Natural killer cell (primary cell): ENCODE results near the gene RTF2. TPM values are rescaled to one million over a fixed set of nuclear protein-coding genes. Genes with fewer than 3 reads are reported as not detected.

Source experiments
- ATAC-seq, 3 donors: fragments of 150-1000 bp in 2 of 3; fragments of 200-7000 bp in 1 of 3; cut with Tn5 transposase; 1 replicate in 1 of 3; 2 replicates in 2 of 3; pipeline ENCODE4 v1.10.0; 2021; ENCODE audit warnings: mild to moderate bottlenecking in 2 of 3, moderate library complexity in 2 of 3
- DNase-seq, 2 donors: peaks; one replicate each; pipeline versions ENCODE4 v3.0.0 to v3.0.0-alpha.2; 2013 to 2021; ENCODE audit warnings: mixed read lengths in 1 of 2
- H3K27ac ChIP-seq: one replicate; pipeline ENCODE4 v1.5.1; 2013; ENCODE audit warnings: mild to moderate bottlenecking, low read length
- H3K27me3 ChIP-seq: one replicate; pipeline ENCODE4 v1.6.1; 2013; ENCODE audit warnings: low read length; ENCODE audit not compliant: control insufficient read depth, insufficient read depth
- H3K36me3 ChIP-seq: one replicate; pipeline ENCODE4 v1.6.1; 2013; ENCODE audit warnings: low read length; ENCODE audit not compliant: control insufficient read depth, insufficient read depth
- H3K4me1 ChIP-seq: one replicate; pipeline ENCODE4 v1.6.1; 2013; ENCODE audit warnings: low read length; ENCODE audit not compliant: control insufficient read depth, insufficient read depth
- H3K4me3 ChIP-seq: one replicate; pipeline ENCODE4 v1.5.1; 2013; ENCODE audit warnings: low read length
- H3K9me3 ChIP-seq: one replicate; pipeline ENCODE4 v1.6.1; 2013; ENCODE audit warnings: low read length; ENCODE audit not compliant: control insufficient read depth, insufficient read depth
- H3K27ac Mint-ChIP-seq, 2 donors: one replicate each; pipeline ENCODE4 v1.8.0; 2022; ENCODE audit warnings: mild to moderate bottlenecking in 2 of 2, mixed read lengths in 2 of 2, moderate library complexity in 1 of 2
- H3K27me3 Mint-ChIP-seq, 2 donors: one replicate each; pipeline ENCODE4 v1.8.0; 2022; ENCODE audit warnings: low read depth in 2 of 2, mixed read lengths in 2 of 2
- H3K36me3 Mint-ChIP-seq: one replicate; pipeline ENCODE4 v1.8.0; 2022; ENCODE audit warnings: mixed read lengths
- H3K4me1 Mint-ChIP-seq, 2 donors: one replicate each; pipeline ENCODE4 v1.8.0; 2022; ENCODE audit warnings: mixed read lengths in 2 of 2
- H3K4me3 Mint-ChIP-seq: one replicate; pipeline ENCODE4 v1.8.0; 2022; ENCODE audit warnings: mild to moderate bottlenecking, moderate library complexity, mixed read lengths
- H3K9me3 Mint-ChIP-seq, 2 donors: one replicate each; pipeline ENCODE4 v1.8.0; 2022; ENCODE audit warnings: mixed read lengths in 2 of 2
- CTCF ChIP-seq: fragments of 200-600 bp; IDR thresholded peaks from one replicate; pipeline ENCODE4 v1.8.0; 2022; ENCODE audit warnings: antibody characterized with exemption
- WGBS: methylation state at CpG from one replicate; pipeline ENCODE4 v1.1.7; 2013; ENCODE audit warnings: missing lambda C conversion rate; ENCODE audit not compliant: insufficient coverage; 5-methylcytosine and 5-hydroxymethylcytosine counted together
- intact Hi-C: fragments of 100-400 bp; cut with micrococcal nuclease; formaldehyde crosslinking; loops from one replicate; pipeline ENCODE4 v1.14.2; 2022
- total RNA-seq, 4 donors: library from RNA; stranded (reverse); fragments of 120-200 nt in 1 of 4; gene quantifications; one replicate each; pipeline versions ENCODE4 v1.2.3 to v1.2.4, GENCODE V29; 2013 to 2022

RTF2 gene
- total RNA-seq, 3 donors from 2014 or later (not counting 1 experiment from before 2014, with no cell fraction given) = 81.5 to 89.1 (median 83.4) TPM

GRCh38 chr20:56442389-56443365 lies 25.8 kb upstream of the RTF2 start:
- ATAC-seq (peak in 2 of 3 donors; percentile 33 to 40), DNase-seq (peak in 1 of 2 donors; percentile 43)
- no peaks in the 10 kb centered on the region for H3K27me3 ChIP-seq
- 83% methylated on average over 17 of the region's 17 CpGs for WGBS
- Mint-ChIP-seq H3K27me3 (no peaks in the 10 kb centered on the region), H3K4me3 (peak overlapping the region; percentile 79), H3K36me3 (no peaks in the 10 kb centered on the region), H3K9me3 (no peaks in the 10 kb centered on the region), H3K4me1 (peaks cover 41% of the 10 kb centered on the region in 2 donors), H3K27ac (peak overlapping the region; percentile 55 to 77)
- H3K9me3 ChIP-seq = no peaks in the 10 kb centered on the region
- intact Hi-C loops = loop anchor here (2.0 kb wide), 1 partner anchor 18 kb away; no protein-coding TSS in a partner anchor
- H3K4me3 ChIP-seq = no peak overlapping the region
- no peaks in the 10 kb centered on the region for H3K36me3 ChIP-seq
- peak overlapping the region; percentile 11 for H3K27ac ChIP-seq
- H3K4me1 ChIP-seq = peaks cover 48% of the 10 kb centered on the region
- no peak for TF ChIP-seq CTCF

GRCh38 chr20:56443654-56444540 lies 24.5 kb upstream of the RTF2 start:
- Mint-ChIP-seq H3K4me3 (no peak overlapping the region), H3K27ac (peak overlapping the region; percentile 48 to 78), H3K4me1 (peaks cover 29% of the 10 kb centered on the region in 2 donors), H3K9me3 (no peaks in the 10 kb centered on the region), H3K27me3 (no peaks in the 10 kb centered on the region), H3K36me3 (no peaks in the 10 kb centered on the region)
- TF ChIP-seq CTCF = no peak
- WGBS = 97% methylated on average over 27 of the region's 27 CpGs
- Histone ChIP-seq H3K4me1 (peaks cover 39% of the 10 kb centered on the region), H3K4me3 (no peak overlapping the region), H3K36me3 (no peaks in the 10 kb centered on the region), H3K27me3 (no peaks in the 10 kb centered on the region), H3K9me3 (no peaks in the 10 kb centered on the region), H3K27ac (no peak overlapping the region)
- no peak for DNase-seq
- ATAC-seq = no peak
- intact Hi-C loops = loop anchor here (2.0 kb wide), 1 partner anchor 17 kb away; no protein-coding TSS in a partner anchor

- H3K4me3 Mint-ChIP-seq = no peak overlapping the region
- Histone ChIP-seq H3K27me3 (no peaks in the 10 kb centered on the region), H3K27ac (no peak overlapping the region), H3K4me3 (no peak overlapping the region), H3K4me1 (peaks cover 27% of the 10 kb centered on the region), H3K9me3 (no peaks in the 10 kb centered on the region), H3K36me3 (no peaks in the 10 kb centered on the region)
- no peak overlapping the region for H3K27ac Mint-ChIP-seq
- H3K4me1 Mint-ChIP-seq = peaks cover 21 to 22% of the 10 kb centered on the region in 2 donors
- no peaks in the 10 kb centered on the region for H3K9me3 Mint-ChIP-seq
- no peaks in the 10 kb centered on the region for H3K36me3 Mint-ChIP-seq
- no peak for ATAC-seq
- no peak for TF ChIP-seq CTCF
- 95% methylated on average over 3 of the region's 3 CpGs for WGBS
- intact Hi-C loops = no loop called here
- DNase-seq = no peak
- H3K27me3 Mint-ChIP-seq = no peaks in the 10 kb centered on the region
Measured at GRCh38 chr20:56445130-56445529, 23.3 kb upstream of the RTF2 start.
